Panc1 (cell line): ENCODE results near the gene LMTK2. TPM values are rescaled to one million over a fixed set of nuclear protein-coding genes. Genes with fewer than 3 reads are reported as not detected.

ENCODE experiments used
- ATAC-seq: fragments of 200-7000 bp; cut with Tn5 transposase; 2 replicates; pipeline ENCODE4 v1.9.1; 2020; ENCODE audit warnings: mild to moderate bottlenecking, moderate library complexity
- BruUV-seq: library from RNA; stranded (reverse); fragments of 400-500 nt; replicated peaks from 2 replicates; lab custom pipeline; 2021; lab: Mats Ljungman, UMichigan
- CTCF ChIA-PET: fragments of 300-600 bp; sonication (Branson Sonifier 250); formaldehyde crosslinking; loops from one replicate; lab custom pipeline; 2022; ENCODE audit warnings: antibody characterized with exemption; lab: Charles Lee
- POLR2A ChIA-PET: fragments of 300-600 bp; sonication (Branson Sonifier 250); formaldehyde crosslinking; loops from one replicate; lab custom pipeline; 2022; ENCODE audit warnings: antibody characterized with exemption; lab: Charles Lee
- DNase-seq: peaks from one replicate; pipeline ENCODE4 v3.0.0-alpha.2; 2010; ENCODE audit warnings: low read depth, low spot score
- H3K27ac ChIP-seq: 2 replicates; pipeline ENCODE4 v1.5.1; 2011; ENCODE audit warnings: mild to moderate bottlenecking, low read length, inconsistent platforms
- H3K27me3 ChIP-seq: fragments of 200-500 bp; sonication (Bioruptor generic); 2 replicates; pipeline ENCODE4 v1.6.0; 2014; ENCODE audit warnings: low read length, inconsistent platforms; ENCODE audit not compliant: control insufficient read depth, insufficient read depth
- H3K36me3 ChIP-seq: fragments of 200-500 bp; sonication (Bioruptor generic); 2 replicates; pipeline ENCODE4 v1.5.1; 2014; ENCODE audit warnings: inconsistent platforms, mild to moderate bottlenecking, low read length, moderate library complexity; ENCODE audit not compliant: control insufficient read depth, insufficient read depth
- H3K4me1 ChIP-seq: 2 replicates; pipeline ENCODE4 v1.5.1; 2011; ENCODE audit warnings: inconsistent platforms, mild to moderate bottlenecking, low read length, moderate library complexity; ENCODE audit not compliant: control insufficient read depth, insufficient read depth
- H3K4me3 ChIP-seq, 2 experiments: 2 replicates each; pipeline ENCODE4 v1.5.1; 2011 to 2012; ENCODE audit warnings: low read depth in 2 of 2, low read length in 2 of 2, mild to moderate bottlenecking in 2 of 2, inconsistent platforms in 1 of 2, moderate library complexity in 1 of 2
- H3K9me3 ChIP-seq: fragments of 200-500 bp; sonication (Bioruptor generic); 2 replicates; pipeline ENCODE4 v1.5.1; 2014; ENCODE audit warnings: low read depth, mild to moderate bottlenecking, inconsistent platforms, low read length, moderate library complexity; ENCODE audit not compliant: control insufficient read depth, insufficient read depth
- CTCF ChIP-seq: fragments of 450-650 bp; IDR thresholded peaks from 2 replicates; pipeline ENCODE4 v1.5.1; 2017; ENCODE audit warnings: mild to moderate bottlenecking
- POLR2AphosphoS5 ChIP-seq: IDR thresholded peaks from 2 replicates; pipeline ENCODE4 v1.6.1; 2012; ENCODE audit warnings: mild to moderate bottlenecking, low read depth, low read length, moderate library complexity
- SIN3A ChIP-seq: IDR thresholded peaks from 2 replicates; pipeline ENCODE4 v1.6.1; 2012; ENCODE audit warnings: low read depth, mild to moderate bottlenecking, low read length, moderate library complexity, borderline replicate concordance; ENCODE audit not compliant: insufficient read depth
- TCF7L2 ChIP-seq: IDR thresholded peaks from 2 replicates; pipeline ENCODE4 v1.6.1; 2011; ENCODE audit warnings: mild to moderate bottlenecking, low read depth, low read length, inconsistent platforms
- in situ Hi-C: cut with HindIII; loops from 2 replicates; pipeline ENCODE4 v1.10.0; 2016; ENCODE audit warnings: low sequenced_read_pairs, low pct_unique_long_range_greater_than_20kb
- intact Hi-C: fragments of 100-400 bp; cut with micrococcal nuclease; formaldehyde crosslinking; loops from one replicate; pipeline ENCODE4 v1.10.0; 2022; ENCODE audit not compliant: unreplicated experiment
- total RNA-seq: library from RNA; stranded (reverse); gene quantifications from one replicate; pipeline ENCODE4 v1.2.1, GENCODE V29; 2021; ENCODE audit not compliant: unreplicated experiment
- TF ChIP-seq, protein P1 (sequence below), 2 experiments: IDR thresholded peaks; 2 replicates each; pipeline ENCODE4 v1.6.1; 2011 to 2012; ENCODE audit warnings: low read depth in 2 of 2, control low read depth in 1 of 2, low read length in 1 of 2, mild to moderate bottlenecking in 1 of 2, moderate library complexity in 1 of 2; ENCODE audit not compliant: insufficient read depth in 1 of 2

The LMTK2 gene
- total RNA-seq, 1 experiment from 2014 or later, result 25.4 TPM

- no peak overlapping the region for H3K4me3 ChIP-seq
- TF ChIP-seq, protein P1, sequence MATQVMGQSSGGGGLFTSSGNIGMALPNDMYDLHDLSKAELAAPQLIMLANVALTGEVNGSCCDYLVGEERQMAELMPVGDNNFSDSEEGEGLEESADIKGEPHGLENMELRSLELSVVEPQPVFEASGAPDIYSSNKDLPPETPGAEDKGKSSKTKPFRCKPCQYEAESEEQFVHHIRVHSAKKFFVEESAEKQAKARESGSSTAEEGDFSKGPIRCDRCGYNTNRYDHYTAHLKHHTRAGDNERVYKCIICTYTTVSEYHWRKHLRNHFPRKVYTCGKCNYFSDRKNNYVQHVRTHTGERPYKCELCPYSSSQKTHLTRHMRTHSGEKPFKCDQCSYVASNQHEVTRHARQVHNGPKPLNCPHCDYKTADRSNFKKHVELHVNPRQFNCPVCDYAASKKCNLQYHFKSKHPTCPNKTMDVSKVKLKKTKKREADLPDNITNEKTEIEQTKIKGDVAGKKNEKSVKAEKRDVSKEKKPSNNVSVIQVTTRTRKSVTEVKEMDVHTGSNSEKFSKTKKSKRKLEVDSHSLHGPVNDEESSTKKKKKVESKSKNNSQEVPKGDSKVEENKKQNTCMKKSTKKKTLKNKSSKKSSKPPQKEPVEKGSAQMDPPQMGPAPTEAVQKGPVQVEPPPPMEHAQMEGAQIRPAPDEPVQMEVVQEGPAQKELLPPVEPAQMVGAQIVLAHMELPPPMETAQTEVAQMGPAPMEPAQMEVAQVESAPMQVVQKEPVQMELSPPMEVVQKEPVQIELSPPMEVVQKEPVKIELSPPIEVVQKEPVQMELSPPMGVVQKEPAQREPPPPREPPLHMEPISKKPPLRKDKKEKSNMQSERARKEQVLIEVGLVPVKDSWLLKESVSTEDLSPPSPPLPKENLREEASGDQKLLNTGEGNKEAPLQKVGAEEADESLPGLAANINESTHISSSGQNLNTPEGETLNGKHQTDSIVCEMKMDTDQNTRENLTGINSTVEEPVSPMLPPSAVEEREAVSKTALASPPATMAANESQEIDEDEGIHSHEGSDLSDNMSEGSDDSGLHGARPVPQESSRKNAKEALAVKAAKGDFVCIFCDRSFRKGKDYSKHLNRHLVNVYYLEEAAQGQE (IDR thresholded peaks at IDR 0.05; ENCODE audit: insufficient read depth in 1 of 2, low read depth in 2 of 2, low read length in 1 of 2), result no peak
- no peak for TF ChIP-seq CTCF
- TF ChIP-seq POLR2AphosphoS5, result no peak
- no peak for TF ChIP-seq SIN3A
- TF ChIP-seq TCF7L2, result no peak
- CTCF ChIA-PET, result no interaction called here
- no peak for ATAC-seq
- intact Hi-C loops (no loop called here), in situ Hi-C loops (no loop called here)
- H3K9me3 ChIP-seq, result no peaks in the 10 kb centered on the region
- no TSS peak for BruUV-seq
- DNase-seq, result no peak
- no peak overlapping the region for H3K27ac ChIP-seq
- POLR2A ChIA-PET, result no interaction called here
- no peaks in the 10 kb centered on the region for H3K27me3 ChIP-seq
- no peaks in the 10 kb centered on the region for H3K4me1 ChIP-seq
- H3K36me3 ChIP-seq, result no peaks in the 10 kb centered on the region
Observed at GRCh38 chr7:98073047-98073446, 33.6 kb upstream of the LMTK2 start.

- TF ChIP-seq SIN3A, result no peak
- TF ChIP-seq CTCF, result no peak
- no peak for TF ChIP-seq POLR2AphosphoS5
- TF ChIP-seq, protein P1 (IDR thresholded peaks at IDR 0.05; ENCODE audit: insufficient read depth in 1 of 2, low read depth in 2 of 2, low read length in 1 of 2), result no peak
- no peak for TF ChIP-seq TCF7L2
- ATAC-seq (no peak), DNase-seq (no peak)
- no TSS peak for BruUV-seq
- intact Hi-C loops, result no loop called here
- no peak overlapping the region for H3K4me3 ChIP-seq
- H3K27me3 ChIP-seq, result no peaks in the 10 kb centered on the region
- no peaks in the 10 kb centered on the region for H3K9me3 ChIP-seq
- no peaks in the 10 kb centered on the region for H3K36me3 ChIP-seq
- ChIA-PET CTCF (no interaction called here), POLR2A (interaction anchor here (0.6 kb wide), 1 partner anchor 25 kb away, joined by 3 read pairs; no protein-coding TSS in a partner anchor)
- in situ Hi-C loops, result no loop called here
- H3K4me1 ChIP-seq, result no peaks in the 10 kb centered on the region
- no peak overlapping the region for H3K27ac ChIP-seq
Observed at GRCh38 chr7:98075801-98076200, 30.9 kb upstream of the LMTK2 start.
